K562 (cell line): Measurements from ENCODE around the gene ARHGEF17. TPM values are rescaled to one million over a fixed set of nuclear protein-coding genes. Genes with fewer than 3 reads are reported as not detected.

Experiments
- ATAC-seq: fragments of 200-7000 bp; cut with Tn5 transposase; 3 replicates; pipeline ENCODE4 v1.9.1; 2020; ENCODE audit warnings: moderate library complexity
- BruUV-seq: library from RNA; stranded (reverse); fragments of 400-500 nt; replicated peaks from 2 replicates; lab custom pipeline; 2021; lab: Mats Ljungman, UMichigan
- CTCF ChIA-PET: fragments of 300-600 bp; formaldehyde crosslinking; extraction: SDS; loops from one replicate; lab custom pipeline; 2021; ENCODE audit warnings: low intra/inter-chr PET ratio; lab: Yijun Ruan, JAX
- POLR2A ChIA-PET: fragments of 300-600, 350-650 bp; sonication (Branson Sonifier 250); formaldehyde crosslinking; extraction: SDS; loops from one replicate; lab custom pipeline; 2021; ENCODE audit warnings: antibody characterized with exemption, inconsistent platforms; lab: Yijun Ruan, JAX
- DNase-seq, 4 experiments: peaks; one replicate each; pipeline versions ENCODE4 v3.0.0 to v3.0.0-alpha.2; 2011 to 2018; ENCODE audit warnings: low spot score in 3 of 4, mixed read lengths in 3 of 4; ENCODE audit errors: extremely low read depth in 1 of 4
- FAIRE-seq: peaks from 2 replicates; lab custom pipeline; 2011; peaks lifted over from hg19 to GRCh38; lab: Jason Lieb, UNC
- H2AFZ ChIP-seq: 2 replicates; pipeline ENCODE4 v1.6.0; 2011; ENCODE audit warnings: low read depth, low read length, control low read depth, inconsistent platforms
- H3K27ac ChIP-seq: fragments of 200-600 bp; 3 replicates; pipeline ENCODE4 v1.8.0; 2011; ENCODE audit warnings: low read depth, mild to moderate bottlenecking, control low read depth, inconsistent platforms, low read length, moderate library complexity, mixed read lengths; ENCODE audit errors: extremely low read depth
- H3K27me3 ChIP-seq, 2 experiments: fragments of 300-600 bp in 1 of 2; 2 replicates in 1 of 2; 3 replicates in 1 of 2; pipeline versions ENCODE4 v1.6.0 to v1.8.0; 2011; ENCODE audit warnings: inconsistent platforms in 2 of 2, low read length in 2 of 2, mild to moderate bottlenecking in 1 of 2, mixed read lengths in 1 of 2, moderate library complexity in 1 of 2; ENCODE audit not compliant: control insufficient read depth in 2 of 2, insufficient read depth in 2 of 2
- H3K36me3 ChIP-seq: fragments of 300-600 bp; 3 replicates; pipeline ENCODE4 v1.8.0; 2011; ENCODE audit warnings: mild to moderate bottlenecking, low read length, inconsistent platforms; ENCODE audit not compliant: control insufficient read depth, insufficient read depth
- H3K4me1 ChIP-seq, 2 experiments: fragments of 200-600 bp in 1 of 2; replicated peaks in 1 of 2; 2 replicates in 1 of 2; 3 replicates in 1 of 2; pipeline versions ENCODE4 v1.5.1 to v1.8.0; 2011; ENCODE audit warnings: inconsistent platforms in 2 of 2, low read length in 2 of 2, mild to moderate bottlenecking in 1 of 2, mixed read lengths in 1 of 2, moderate library complexity in 1 of 2; ENCODE audit not compliant: control insufficient read depth in 2 of 2, insufficient read depth in 2 of 2
- H3K4me2 ChIP-seq: 2 replicates; pipeline ENCODE4 v1.6.1; 2011; ENCODE audit warnings: low read length, control low read depth, inconsistent platforms, mixed read lengths; ENCODE audit not compliant: insufficient read depth
- H3K4me3 ChIP-seq: fragments of 200-600 bp; sonication (generic), shearing (Covaris generic); 2 replicates; pipeline ENCODE4 v1.5.1; 2016; ENCODE audit warnings: control low read depth, inconsistent platforms
- H3K79me2 ChIP-seq: fragments of 200-600 bp; 3 replicates; pipeline ENCODE4 v1.8.0; 2011; ENCODE audit warnings: low read length, inconsistent platforms; ENCODE audit not compliant: control insufficient read depth, insufficient read depth
- H3K9ac ChIP-seq, 2 experiments: 2 replicates each; pipeline versions ENCODE4 v1.6.0 to v1.6.1; 2011; ENCODE audit warnings: low read depth in 2 of 2, low read length in 2 of 2, control low read depth in 1 of 2, inconsistent platforms in 1 of 2, mild to moderate bottlenecking in 1 of 2, mixed read lengths in 1 of 2; ENCODE audit not compliant: insufficient read depth in 1 of 2
- H3K9me1 ChIP-seq: one replicate; pipeline ENCODE4 v1.6.0; 2011; ENCODE audit warnings: inconsistent platforms, mild to moderate bottlenecking, low read length, moderate library complexity; ENCODE audit not compliant: control insufficient read depth, insufficient read depth
- H3K9me3 ChIP-seq: replicated peaks from 2 replicates; pipeline ENCODE4 v1.5.1; 2011; ENCODE audit warnings: low read depth, low read length, inconsistent platforms; ENCODE audit not compliant: control insufficient read depth, insufficient read depth
- H4K20me1 ChIP-seq: replicated peaks from 2 replicates; pipeline ENCODE4 v1.6.1; 2011; ENCODE audit warnings: low read length, inconsistent platforms, mixed read lengths; ENCODE audit not compliant: control insufficient read depth, insufficient read depth
- CTBP1 ChIP-seq: fragments of 450-650 bp; IDR thresholded peaks from 2 replicates; pipeline ENCODE4 v1.6.1; 2016; ENCODE audit warnings: borderline replicate concordance
- ESRRA ChIP-seq: fragments of 450-650 bp; IDR thresholded peaks from 2 replicates; pipeline ENCODE4 v1.6.1; 2014; ENCODE audit warnings: low read depth, mild to moderate bottlenecking, moderate library complexity, borderline replicate concordance
- KLF16 ChIP-seq: IDR thresholded peaks from 2 replicates; pipeline ENCODE4 v1.6.1; 2016; ENCODE audit warnings: antibody characterized with exemption
- MAFG ChIP-seq: fragments of 450-650 bp; conservative IDR thresholded peaks from 2 replicates; pipeline ENCODE4 v1.6.1; 2016; ENCODE audit warnings: missing genetic modification characterization, missing compliant biosample characterization
- POLR2H ChIP-seq: IDR thresholded peaks from 2 replicates; pipeline ENCODE4 v1.6.1; 2016; ENCODE audit warnings: missing genetic modification characterization, low read depth, mild to moderate bottlenecking, control low read depth, missing compliant biosample characterization, moderate library complexity
- RBFOX2 ChIP-seq: fragments of 200-400 bp; formaldehyde crosslinking; IDR thresholded peaks from 2 replicates; pipeline ENCODE4 v1.6.1; 2017; ENCODE audit warnings: low read depth, mild to moderate bottlenecking, low read length, moderate library complexity
- SMARCE1 ChIP-seq: fragments of 450-650 bp; IDR thresholded peaks from 2 replicates; pipeline ENCODE4 v1.7.1; 2016; ENCODE audit warnings: mild to moderate bottlenecking
- TFAP4 ChIP-seq: sonication (generic); formaldehyde crosslinking; IDR thresholded peaks from 2 replicates; pipeline ENCODE4 v1.8.0; 2022; ENCODE audit warnings: missing genetic modification reagents, mild to moderate bottlenecking, moderate library complexity, borderline replicate concordance
- ZKSCAN1 ChIP-seq: fragments of 150-350 bp; IDR thresholded peaks from 2 replicates; pipeline ENCODE4 v1.6.1; 2016; ENCODE audit warnings: low read depth, low read length
- WGBS: fragments of 100-300 bp; shearing (Covaris generic); methylation state at CpG from one replicate; pipeline ENCODE4 v1.1.6; 2016; ENCODE audit warnings: low coverage, mixed read lengths; ENCODE audit not compliant: insufficient coverage; ENCODE audit errors: missing lambda C conversion rate; 5-methylcytosine and 5-hydroxymethylcytosine counted together
- in situ Hi-C: fragments of 300-500 bp; cut with MboI; formaldehyde crosslinking; loops from 4 replicates; pipeline ENCODE4 v1.15.0; 2018; ENCODE audit warnings: inconsistent platforms, mixed read lengths
- intact Hi-C: fragments of 100-400 bp; cut with micrococcal nuclease; formaldehyde crosslinking; loops from 2 replicates; pipeline ENCODE4 v1.14.2; 2022
- polyA plus RNA-seq, 8 experiments: library from polyadenylated mRNA; depleted of rRNA in 4 of 8; stranded (reverse) in 5 of 8; unstranded in 3 of 8; fragments of >200 nt; fragmentation: Nextera tagmentation in 2 of 8; fragmentation: Illumina TruSeq in 1 of 8; extraction: Ambion mirVana in 2 of 8; extraction: Trizol in 1 of 8; gene quantifications; 2 replicates each; pipeline versions ENCODE4 v1.2.1 to v1.2.3, GENCODE V29; 2011 to 2014; ENCODE audit warnings: inconsistent platforms in 1 of 8, missing spikeins in 1 of 8
- total RNA-seq, 7 experiments: library from RNA; depleted of rRNA in 6 of 7; stranded (reverse); fragments of >200 nt in 6 of 7; fragmentation: Illumina TruSeq in 2 of 7; extraction: Trizol in 2 of 7; gene quantifications; 2 replicates each; pipeline versions ENCODE4 v1.2.1 to v1.2.3, GENCODE V29; 2011 to 2021; ENCODE audit warnings: low replicate concordance in 1 of 7
- TF ChIP-seq, protein P1 (sequence below): fragments of 450-650 bp; formaldehyde crosslinking; IDR thresholded peaks from 2 replicates; pipeline ENCODE4 v1.4.0; 2020; ENCODE audit warnings: mild to moderate bottlenecking, mixed read lengths
- TF ChIP-seq, protein P2 (sequence below), 2 experiments: fragments of 450-650 bp in 1 of 2; IDR thresholded peaks; 2 replicates each; pipeline ENCODE4 v1.6.1; 2011 to 2017; ENCODE audit warnings: low read depth in 2 of 2, antibody characterized with exemption in 1 of 2, borderline replicate concordance in 1 of 2, low read length in 1 of 2, mild to moderate bottlenecking in 1 of 2, mixed read lengths in 1 of 2; ENCODE audit not compliant: control insufficient read depth in 1 of 2

The ARHGEF17 gene
- total and polyA plus RNA-seq, 9 of the 15 experiments (the other 6 are each of a cell fraction or from before 2014, with no cell fraction given): 0.04 to 0.68 (median 0.10) TPM; not detected in 2

- FAIRE-seq (no peak), ATAC-seq (no peak), DNase-seq (no peak)
- no peaks in the 10 kb centered on the region for H3K27me3 ChIP-seq
- H4K20me1 ChIP-seq: peaks cover 66% of the 10 kb centered on the region
- WGBS: 50% methylated on average over 7 of the region's 9 CpGs
- no peak overlapping the region for H3K4me3 ChIP-seq
- H3K4me2 ChIP-seq: no peak overlapping the region
- peaks cover 24% of the 10 kb centered on the region for H3K9me1 ChIP-seq
- H3K4me1 ChIP-seq: peaks cover 52 to 97% of the 10 kb centered on the region in 2 experiments
- intact Hi-C loops: no loop called here
- no peak overlapping the region for H3K27ac ChIP-seq
- H3K9ac ChIP-seq: peak overlapping the region in 1 of 2 experiments; percentile 74; a peak in 2 of 4 replicates
- peak; percentile 77; the same call in 1 of the 2 replicates for TF ChIP-seq ZKSCAN1
- no peak for TF ChIP-seq SMARCE1
- TF ChIP-seq, protein P1, sequence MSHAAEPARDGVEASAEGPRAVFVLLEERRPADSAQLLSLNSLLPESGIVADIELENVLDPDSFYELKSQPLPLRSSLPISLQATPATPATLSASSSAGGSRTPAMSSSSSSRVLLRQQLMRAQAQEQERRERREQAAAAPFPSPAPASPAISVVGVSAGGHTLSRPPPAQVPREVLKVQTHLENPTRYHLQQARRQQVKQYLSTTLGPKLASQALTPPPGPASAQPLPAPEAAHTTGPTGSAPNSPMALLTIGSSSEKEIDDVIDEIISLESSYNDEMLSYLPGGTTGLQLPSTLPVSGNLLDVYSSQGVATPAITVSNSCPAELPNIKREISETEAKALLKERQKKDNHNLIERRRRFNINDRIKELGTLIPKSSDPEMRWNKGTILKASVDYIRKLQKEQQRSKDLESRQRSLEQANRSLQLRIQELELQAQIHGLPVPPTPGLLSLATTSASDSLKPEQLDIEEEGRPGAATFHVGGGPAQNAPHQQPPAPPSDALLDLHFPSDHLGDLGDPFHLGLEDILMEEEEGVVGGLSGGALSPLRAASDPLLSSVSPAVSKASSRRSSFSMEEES (CRISPR knock-in tag): no peak
- TF ChIP-seq, protein P2, sequence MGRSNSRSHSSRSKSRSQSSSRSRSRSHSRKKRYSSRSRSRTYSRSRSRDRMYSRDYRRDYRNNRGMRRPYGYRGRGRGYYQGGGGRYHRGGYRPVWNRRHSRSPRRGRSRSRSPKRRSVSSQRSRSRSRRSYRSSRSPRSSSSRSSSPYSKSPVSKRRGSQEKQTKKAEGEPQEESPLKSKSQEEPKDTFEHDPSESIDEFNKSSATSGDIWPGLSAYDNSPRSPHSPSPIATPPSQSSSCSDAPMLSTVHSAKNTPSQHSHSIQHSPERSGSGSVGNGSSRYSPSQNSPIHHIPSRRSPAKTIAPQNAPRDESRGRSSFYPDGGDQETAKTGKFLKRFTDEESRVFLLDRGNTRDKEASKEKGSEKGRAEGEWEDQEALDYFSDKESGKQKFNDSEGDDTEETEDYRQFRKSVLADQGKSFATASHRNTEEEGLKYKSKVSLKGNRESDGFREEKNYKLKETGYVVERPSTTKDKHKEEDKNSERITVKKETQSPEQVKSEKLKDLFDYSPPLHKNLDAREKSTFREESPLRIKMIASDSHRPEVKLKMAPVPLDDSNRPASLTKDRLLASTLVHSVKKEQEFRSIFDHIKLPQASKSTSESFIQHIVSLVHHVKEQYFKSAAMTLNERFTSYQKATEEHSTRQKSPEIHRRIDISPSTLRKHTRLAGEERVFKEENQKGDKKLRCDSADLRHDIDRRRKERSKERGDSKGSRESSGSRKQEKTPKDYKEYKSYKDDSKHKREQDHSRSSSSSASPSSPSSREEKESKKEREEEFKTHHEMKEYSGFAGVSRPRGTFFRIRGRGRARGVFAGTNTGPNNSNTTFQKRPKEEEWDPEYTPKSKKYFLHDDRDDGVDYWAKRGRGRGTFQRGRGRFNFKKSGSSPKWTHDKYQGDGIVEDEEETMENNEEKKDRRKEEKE (IDR thresholded peaks at IDR 0.05; ENCODE audit: borderline replicate concordance in 1 of 2, control insufficient read depth in 1 of 2, low read depth in 2 of 2, low read length in 1 of 2): no peak
- no peak for TF ChIP-seq KLF16
- TF ChIP-seq MAFG (tag): no peak
- TF ChIP-seq TFAP4 (CRISPR knock-in tag): peak; percentile 68
- peak; percentile 97 for TF ChIP-seq ESRRA
- 0 out of 2 replicates have a peak, but pooled peaks have one; percentile 40 for TF ChIP-seq CTBP1
- 0 out of 2 replicates have a peak, but pooled peaks have one; percentile 21 for TF ChIP-seq RBFOX2
- no peak for TF ChIP-seq POLR2H (tag)
- no peaks in the 10 kb centered on the region for H3K9me3 ChIP-seq
- in situ Hi-C loops: no loop called here
- ChIA-PET CTCF (no interaction called here), POLR2A (interaction anchor here (0.7 to 1.6 kb wide), 5 partner anchors 9 to 1512 kb away, joined by 3 to 5 read pairs (median 4); no protein-coding TSS in a partner anchor)
- H3K36me3 ChIP-seq: peaks cover 28% of the 10 kb centered on the region; the same call in 2 of the 3 replicates
- no peak overlapping the region for H2AFZ ChIP-seq
- no TSS peak for BruUV-seq
- H3K79me2 ChIP-seq: peaks cover 98% of the 10 kb centered on the region
Measured at GRCh38 chr11:73383249-73384124, 75.4 kb downstream of the ARHGEF17 start.
